Measurements from ENCODE around the gene VSIG8. TPM values are rescaled to one million over a fixed set of nuclear protein-coding genes. Genes with fewer than 3 reads are reported as not detected.

VSIG8 gene
- total RNA-seq, 2 experiments from 2014 or later: not detected

DNA sequence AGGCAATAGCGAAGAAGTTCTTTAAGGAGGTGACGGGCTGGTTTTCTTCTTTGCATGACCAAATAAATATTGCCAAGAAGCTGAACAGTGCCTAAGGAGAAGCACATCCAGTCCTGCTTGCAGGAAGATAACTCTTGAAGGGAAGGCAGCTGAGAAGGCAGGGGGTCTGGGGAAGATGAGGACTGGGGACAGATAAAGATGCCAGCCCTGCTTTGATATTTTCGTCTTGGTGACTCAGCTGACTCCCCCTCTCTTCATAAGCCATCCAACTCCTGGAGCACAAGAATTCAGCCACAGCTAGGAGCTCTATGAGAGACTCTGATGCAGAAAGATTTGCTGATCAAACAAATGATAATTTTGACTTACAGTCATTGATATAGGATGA lies 34.1 kb upstream of the VSIG8 start:
- intact Hi-C loops (cut with micrococcal nuclease): loop anchor here (10.0 kb wide), 1 partner anchor 762 kb away; no protein-coding TSS in a partner anchor
- Mint-ChIP-seq H3K4me3 (no peak overlapping the region), H3K9me3 (no peaks in the 10 kb centered on the region), H3K27me3 (ENCODE audit: low read depth) (no peaks in the 10 kb centered on the region), H3K36me3 (ENCODE audit: low read depth) (no peaks in the 10 kb centered on the region), H3K4me1 (ENCODE audit: low read depth) (no peaks in the 10 kb centered on the region), H3K27ac (no peak overlapping the region)
- no peak for DNase-seq
- CTCF ChIA-PET: interaction anchor here (1.4 to 9.6 kb wide), 2 partner anchors 9 to 96 kb away, joined by 5 to 303 read pairs; partner anchors contain the start of gene FCRL6

DNA sequence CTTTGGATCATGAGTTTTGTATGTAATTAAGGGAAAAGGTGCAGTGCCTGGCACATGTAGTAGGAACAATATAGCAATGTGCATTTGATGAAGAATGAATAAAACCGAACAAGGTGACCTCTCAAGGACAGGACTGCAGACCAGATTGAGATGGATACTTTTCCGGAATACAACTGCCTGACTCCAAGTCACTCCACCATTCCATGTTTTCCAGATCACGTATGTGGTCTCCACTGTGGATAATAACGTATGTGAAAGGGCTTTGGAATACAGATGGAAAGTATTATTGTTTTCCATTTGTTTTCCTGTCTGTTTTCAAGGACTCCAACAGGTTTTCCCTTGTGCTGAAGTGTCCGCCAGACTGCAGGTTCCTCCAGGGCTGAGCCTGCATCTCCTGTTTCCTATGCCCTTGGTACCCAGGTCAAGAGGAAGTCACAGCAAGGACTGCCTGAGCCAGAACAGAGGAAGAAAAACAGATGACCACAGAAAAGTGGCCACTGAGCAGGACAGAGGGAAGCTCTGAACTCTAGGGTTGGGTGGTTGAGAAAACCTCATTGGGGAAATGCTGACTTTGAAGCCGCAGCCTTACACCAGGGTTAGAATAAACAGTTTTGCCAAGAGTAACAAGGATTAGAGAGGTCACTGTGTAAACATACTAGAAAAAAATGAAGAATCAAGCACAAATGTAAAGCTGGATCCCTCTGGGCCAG lies 33.5 kb upstream of the VSIG8 start:
- no peak overlapping the region for H3K4me3 Mint-ChIP-seq
- DNase-seq: no peak
- intact Hi-C loops (cut with micrococcal nuclease): loop anchor here (10.0 kb wide), 1 partner anchor 761 kb away; no protein-coding TSS in a partner anchor
- no peaks in the 10 kb centered on the region for H3K27me3 Mint-ChIP-seq (ENCODE audit: low read depth)
- no peaks in the 10 kb centered on the region for H3K36me3 Mint-ChIP-seq (ENCODE audit: low read depth)
- peaks cover 1% of the 10 kb centered on the region for H3K4me1 Mint-ChIP-seq (ENCODE audit: low read depth)
- H3K9me3 Mint-ChIP-seq: no peaks in the 10 kb centered on the region
- CTCF ChIA-PET: interaction anchor here (1.4 to 9.6 kb wide), 2 partner anchors 9 to 95 kb away, joined by 5 to 303 read pairs; partner anchors contain the start of gene FCRL6
- H3K27ac Mint-ChIP-seq: no peak overlapping the region

DNA sequence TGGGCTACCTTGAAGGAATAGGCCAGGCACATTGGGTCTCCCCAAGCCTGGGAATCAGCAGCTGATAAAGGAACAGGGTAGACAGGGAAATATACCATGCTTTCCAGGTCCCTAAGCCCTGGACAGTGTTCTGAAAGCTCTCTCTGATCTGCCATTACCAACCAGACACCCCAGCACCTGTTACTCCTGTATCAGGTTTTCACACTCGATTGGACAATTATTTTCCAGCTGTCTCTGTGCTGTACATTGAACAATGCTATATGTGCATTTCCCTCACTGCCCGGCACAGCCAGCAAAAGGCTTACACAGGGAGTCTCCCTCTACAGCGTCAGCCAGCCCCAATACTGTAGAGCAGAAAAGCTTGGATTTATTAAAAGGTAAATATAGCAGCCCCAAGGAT lies 32.8 kb upstream of the VSIG8 start:
- DNase-seq: no peak
- CTCF ChIA-PET: interaction anchor here (1.5 to 9.6 kb wide), 4 partner anchors 39 to 112 kb away, joined by 3 to 303 read pairs (median 35); partner anchors contain the start of gene FCRL6
- Mint-ChIP-seq H3K4me3 (no peak overlapping the region), H3K4me1 (ENCODE audit: low read depth) (peaks cover 2% of the 10 kb centered on the region), H3K27ac (no peak overlapping the region), H3K36me3 (ENCODE audit: low read depth) (no peaks in the 10 kb centered on the region), H3K9me3 (no peaks in the 10 kb centered on the region), H3K27me3 (ENCODE audit: low read depth) (no peaks in the 10 kb centered on the region)
- intact Hi-C loops (cut with micrococcal nuclease): loop anchor here (10.0 kb wide), 1 partner anchor 760 kb away; no protein-coding TSS in a partner anchor

DNA sequence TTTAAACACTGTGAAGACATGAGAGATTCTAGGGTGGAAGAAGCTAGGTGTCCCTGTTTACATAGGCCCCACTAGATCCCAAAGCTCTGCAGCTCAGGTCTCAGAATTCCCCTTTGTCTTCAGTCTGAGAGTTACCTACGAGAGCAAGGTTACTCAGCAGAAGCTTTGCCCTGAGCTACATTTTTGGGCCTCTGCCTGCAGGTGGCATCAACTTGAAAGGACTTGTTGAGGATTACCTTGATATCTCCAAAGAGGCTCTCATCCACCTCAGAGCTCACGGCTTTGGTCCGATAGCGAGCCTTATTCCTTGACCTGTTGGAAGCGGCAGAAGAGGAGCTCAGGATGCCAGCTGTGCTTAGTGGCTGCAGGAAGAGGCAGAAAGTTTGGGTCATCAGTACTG lies 30.5 kb upstream of the VSIG8 start:
- intact Hi-C loops (cut with micrococcal nuclease): loop anchor here (2.0 to 10.0 kb wide), 2 partner anchors 32 to 758 kb away; partner anchors contain the start of gene TAGLN2
- Mint-ChIP-seq H3K9me3 (no peaks in the 10 kb centered on the region), H3K27me3 (ENCODE audit: low read depth) (no peaks in the 10 kb centered on the region), H3K36me3 (ENCODE audit: low read depth) (no peaks in the 10 kb centered on the region), H3K4me3 (no peak overlapping the region), H3K27ac (no peak overlapping the region), H3K4me1 (ENCODE audit: low read depth) (peaks cover 6% of the 10 kb centered on the region)
- DNase-seq: peak; percentile 36
- CTCF ChIA-PET: interaction anchor here (0.6 to 9.6 kb wide), 27 partner anchors 8 to 680 kb away, joined by 3 to 303 read pairs (median 4); partner anchors contain the start of genes DUSP23, FCRL6 and SLAMF8

DNA sequence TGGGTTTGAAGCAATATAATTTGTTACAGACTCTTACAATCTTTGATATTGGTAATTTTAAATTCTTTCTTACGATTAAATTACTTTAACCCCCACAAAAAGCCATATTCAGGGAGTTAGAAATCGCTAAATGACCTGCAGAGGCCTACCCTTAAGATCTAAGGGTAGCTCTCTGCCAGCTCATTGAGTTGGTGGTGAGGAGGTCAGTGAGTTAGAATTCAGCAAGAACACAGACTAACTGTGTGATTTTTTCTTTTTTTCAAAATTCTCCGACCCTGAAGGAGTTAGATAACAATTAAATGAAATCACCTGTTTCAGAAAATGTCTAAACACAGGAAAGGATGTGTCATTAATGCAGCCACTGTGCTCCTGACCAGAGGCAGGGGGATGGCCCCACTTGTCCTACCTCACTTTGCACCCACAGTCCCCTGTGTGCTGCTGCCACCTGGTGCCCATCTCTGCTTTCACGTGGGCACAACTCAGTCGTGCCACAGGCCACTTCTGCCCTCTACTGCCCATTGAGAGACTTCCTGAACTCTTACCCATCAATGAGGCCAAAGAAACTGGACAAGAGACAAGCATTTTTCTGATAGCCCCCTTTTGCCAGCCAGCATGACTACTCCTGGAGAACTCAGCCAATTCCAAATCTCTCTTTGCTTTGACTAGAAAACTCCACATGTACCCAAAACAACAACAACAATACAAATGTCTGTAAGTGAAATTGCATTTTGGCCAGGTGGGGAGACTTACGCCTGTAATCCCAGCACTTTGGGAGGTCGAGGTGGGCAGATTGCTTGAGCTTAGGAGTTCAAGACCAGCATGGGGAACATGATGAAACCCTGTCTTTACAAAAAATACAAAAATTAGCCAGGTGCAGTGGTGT lies 29.1 kb upstream of the VSIG8 start:
- intact Hi-C loops (cut with micrococcal nuclease): loop anchor here (1.0 to 10.0 kb wide), 9 partner anchors 33 to 757 kb away; partner anchors contain the start of genes DUSP23, IGSF9 and TAGLN2
- Mint-ChIP-seq H3K27ac (no peak overlapping the region), H3K27me3 (ENCODE audit: low read depth) (no peaks in the 10 kb centered on the region), H3K4me3 (no peak overlapping the region), H3K9me3 (no peaks in the 10 kb centered on the region), H3K4me1 (ENCODE audit: low read depth) (peaks cover 6% of the 10 kb centered on the region), H3K36me3 (ENCODE audit: low read depth) (no peaks in the 10 kb centered on the region)
- CTCF ChIA-PET: interaction anchor here (0.6 to 9.6 kb wide), 36 partner anchors 11 to 681 kb away, joined by 3 to 303 read pairs (median 4); partner anchors contain the start of genes DUSP23, FCRL6 and SLAMF8
- peak; percentile 87 for DNase-seq

DNA sequence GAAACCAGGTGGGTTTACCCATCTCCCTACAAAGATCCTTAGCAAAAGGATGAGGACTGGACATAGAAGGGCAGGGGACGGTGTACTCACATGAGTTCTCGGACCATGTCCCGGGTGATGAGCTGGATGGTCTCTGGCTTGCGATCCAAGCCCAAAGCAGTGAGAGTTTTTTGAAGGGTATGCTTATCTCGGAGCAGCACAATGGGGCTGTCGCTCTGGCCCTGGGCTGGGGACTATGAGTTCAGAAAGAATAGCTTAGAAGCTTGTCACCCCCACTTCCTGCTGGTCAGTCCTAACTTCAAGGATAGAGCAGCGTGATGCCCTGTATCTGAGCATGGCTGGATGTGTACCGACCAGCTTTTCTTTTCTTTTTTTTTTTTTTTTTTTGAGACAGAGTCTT lies 27.9 kb upstream of the VSIG8 start:
- H3K27me3 Mint-ChIP-seq (ENCODE audit: low read depth): no peaks in the 10 kb centered on the region
- H3K4me3 Mint-ChIP-seq: no peak overlapping the region
- CTCF ChIA-PET: interaction anchor here (0.6 to 9.6 kb wide), 18 partner anchors 11 to 680 kb away, joined by 3 to 303 read pairs (median 4); partner anchors contain the start of genes DUSP23 and FCRL6
- no peaks in the 10 kb centered on the region for H3K9me3 Mint-ChIP-seq
- no peaks in the 10 kb centered on the region for H3K36me3 Mint-ChIP-seq (ENCODE audit: low read depth)
- peaks cover 6% of the 10 kb centered on the region for H3K4me1 Mint-ChIP-seq (ENCODE audit: low read depth)
- intact Hi-C loops (cut with micrococcal nuclease): loop anchor here (2.0 to 10.0 kb wide), 4 partner anchors 36 to 756 kb away; partner anchors contain the start of gene IGSF9
- DNase-seq: no peak
- H3K27ac Mint-ChIP-seq: no peak overlapping the region

DNA sequence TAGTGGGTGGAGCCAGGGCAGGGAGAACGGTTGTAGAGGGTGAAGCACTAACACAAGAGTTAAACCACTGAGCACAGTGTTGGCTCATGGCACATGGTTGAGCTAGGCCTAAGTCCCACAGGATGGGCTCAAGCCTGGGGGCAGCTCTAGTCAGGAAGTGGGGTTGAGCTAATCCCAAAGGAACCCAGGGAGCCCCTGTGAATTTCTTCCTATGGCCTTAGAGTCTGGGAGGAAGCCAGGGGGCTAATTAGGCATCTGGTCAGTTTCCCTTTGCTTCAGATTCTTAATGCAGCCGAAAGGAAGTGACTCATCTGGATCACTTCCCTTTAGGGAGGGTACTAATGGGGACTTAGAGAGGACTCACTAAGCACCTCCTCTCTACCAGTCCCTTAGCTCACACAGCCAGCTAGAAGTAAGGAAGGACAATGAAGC lies 27.4 kb upstream of the VSIG8 start:
- CTCF ChIA-PET: interaction anchor here (0.6 to 9.6 kb wide), 16 partner anchors 26 to 239 kb away, joined by 3 to 303 read pairs (median 4); partner anchors contain the start of genes DUSP23 and FCRL6
- Mint-ChIP-seq H3K9me3 (no peaks in the 10 kb centered on the region), H3K4me3 (no peak overlapping the region), H3K36me3 (ENCODE audit: low read depth) (no peaks in the 10 kb centered on the region), H3K4me1 (ENCODE audit: low read depth) (peaks cover 6% of the 10 kb centered on the region), H3K27ac (no peak overlapping the region), H3K27me3 (ENCODE audit: low read depth) (no peaks in the 10 kb centered on the region)
- no peak for DNase-seq
- intact Hi-C loops (cut with micrococcal nuclease): loop anchor here (2.0 to 10.0 kb wide), 4 partner anchors 35 to 755 kb away; partner anchors contain the start of gene IGSF9

DNA sequence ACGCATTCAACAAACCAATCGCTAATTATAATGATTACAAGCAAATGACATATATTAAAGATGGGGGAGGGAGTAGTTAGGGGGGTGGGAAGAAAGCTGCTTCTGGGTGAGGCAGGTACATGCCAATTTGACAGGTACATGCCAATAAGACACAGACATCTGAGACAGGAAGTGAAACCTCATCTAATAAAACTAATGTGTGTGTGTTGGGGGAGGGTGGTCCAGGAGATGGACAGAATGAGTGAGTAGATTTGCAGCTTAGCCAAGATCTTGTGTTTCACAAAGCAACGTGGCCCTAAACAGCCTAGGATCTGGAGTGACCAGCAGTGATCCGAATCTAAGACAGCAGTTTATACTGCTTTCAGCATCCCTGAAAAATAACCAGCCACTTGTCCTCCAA lies 26.7 kb upstream of the VSIG8 start:
- CTCF ChIA-PET: interaction anchor here (1.0 to 9.6 kb wide), 7 partner anchors 25 to 164 kb away, joined by 3 to 303 read pairs (median 5); partner anchors contain the start of genes DUSP23 and FCRL6
- Mint-ChIP-seq H3K27ac (no peak overlapping the region), H3K36me3 (ENCODE audit: low read depth) (no peaks in the 10 kb centered on the region), H3K27me3 (ENCODE audit: low read depth) (no peaks in the 10 kb centered on the region), H3K9me3 (no peaks in the 10 kb centered on the region), H3K4me3 (no peak overlapping the region), H3K4me1 (ENCODE audit: low read depth) (peaks cover 6% of the 10 kb centered on the region)
- no peak for DNase-seq
- intact Hi-C loops (cut with micrococcal nuclease): no loop called here

DNA sequence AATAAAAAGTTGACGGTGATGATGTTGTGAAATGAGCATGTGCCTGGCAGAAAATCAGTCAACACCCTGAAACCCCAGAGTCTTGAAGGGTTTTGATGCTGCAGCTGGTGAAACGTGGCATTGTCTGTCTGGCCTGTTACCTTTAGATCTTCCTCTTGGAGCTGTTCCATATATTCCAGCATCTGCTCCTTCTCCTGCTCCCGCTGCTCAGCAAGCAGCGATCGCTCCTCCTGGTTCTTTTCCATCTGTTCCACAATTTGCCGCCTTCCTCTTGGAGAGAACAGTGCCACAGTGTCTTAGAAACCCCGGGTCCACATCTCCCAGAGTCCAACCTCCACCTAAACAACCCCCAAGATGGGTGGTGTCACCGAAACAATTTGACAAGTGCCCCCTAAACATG lies 21.8 kb upstream of the VSIG8 start:
- CTCF ChIA-PET: interaction anchor here (1.1 to 1.5 kb wide), 2 partner anchors 8 to 85 kb away, joined by 3 read pairs; no protein-coding TSS in a partner anchor
- Mint-ChIP-seq H3K27ac (no peak overlapping the region), H3K4me3 (no peak overlapping the region), H3K36me3 (ENCODE audit: low read depth) (no peaks in the 10 kb centered on the region), H3K27me3 (ENCODE audit: low read depth) (no peaks in the 10 kb centered on the region), H3K4me1 (ENCODE audit: low read depth) (no peaks in the 10 kb centered on the region), H3K9me3 (no peaks in the 10 kb centered on the region)
- intact Hi-C loops (cut with micrococcal nuclease): no loop called here
- no peak for DNase-seq

DNA sequence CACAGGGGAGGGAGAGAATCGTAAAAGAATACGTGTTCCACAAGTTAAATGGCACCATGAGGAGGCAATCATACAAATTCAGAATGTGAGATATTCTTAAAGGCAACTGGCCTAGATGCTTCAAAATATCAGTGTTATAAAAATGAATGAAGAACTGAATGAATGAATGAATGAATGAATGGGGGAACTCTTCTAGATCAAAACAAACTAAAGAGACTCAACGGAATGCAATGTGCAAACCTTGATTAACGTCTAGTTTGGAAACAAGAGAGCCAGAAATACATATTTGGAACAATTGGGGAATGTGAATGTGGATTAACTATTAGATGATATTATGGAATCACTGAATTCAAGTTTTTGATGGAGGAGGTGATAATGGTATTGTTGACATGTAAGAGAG lies 20.7 kb upstream of the VSIG8 start:
- H3K36me3 Mint-ChIP-seq (ENCODE audit: low read depth): no peaks in the 10 kb centered on the region
- CTCF ChIA-PET: interaction anchor here (0.8 to 1.0 kb wide), 2 partner anchors 84 to 85 kb away, joined by 3 to 4 read pairs; no protein-coding TSS in a partner anchor
- H3K4me1 Mint-ChIP-seq (ENCODE audit: low read depth): no peaks in the 10 kb centered on the region
- H3K27ac Mint-ChIP-seq: no peak overlapping the region
- no peak for DNase-seq
- no peak overlapping the region for H3K4me3 Mint-ChIP-seq
- intact Hi-C loops (cut with micrococcal nuclease): no loop called here
- H3K9me3 Mint-ChIP-seq: no peaks in the 10 kb centered on the region
- no peaks in the 10 kb centered on the region for H3K27me3 Mint-ChIP-seq (ENCODE audit: low read depth)

DNA sequence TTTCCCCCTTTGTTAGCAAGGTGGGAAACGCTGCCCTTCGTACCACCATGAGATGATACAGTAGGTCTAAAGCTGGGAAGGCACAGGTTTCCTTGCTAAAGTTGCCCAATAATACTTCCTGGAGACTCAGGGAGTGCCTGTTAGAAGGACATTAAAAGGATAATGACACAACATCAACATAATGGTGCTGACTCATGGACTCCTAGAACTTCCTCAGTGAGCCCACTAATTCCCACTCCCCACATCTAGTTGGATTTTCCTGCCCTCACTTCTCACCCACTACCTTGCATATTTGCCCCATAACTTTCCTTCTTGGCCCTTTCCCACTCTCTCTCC lies 20.0 kb upstream of the VSIG8 start:
- Mint-ChIP-seq H3K4me3 (no peak overlapping the region), H3K27ac (no peak overlapping the region), H3K27me3 (ENCODE audit: low read depth) (no peaks in the 10 kb centered on the region), H3K4me1 (ENCODE audit: low read depth) (no peaks in the 10 kb centered on the region), H3K9me3 (no peaks in the 10 kb centered on the region), H3K36me3 (ENCODE audit: low read depth) (no peaks in the 10 kb centered on the region)
- no peak for DNase-seq
- CTCF ChIA-PET: interaction anchor here (0.8 to 1.0 kb wide), 2 partner anchors 83 to 85 kb away, joined by 3 to 4 read pairs; no protein-coding TSS in a partner anchor
- intact Hi-C loops (cut with micrococcal nuclease): no loop called here

Data from activated naive CD4-positive, alpha-beta T cell treated with anti-CD3 and anti-CD28 coated beads for 36 hours (primary cell).